HepG2 (cell line): Measurements from ENCODE around the gene DUSP15. TPM values are rescaled to one million over a fixed set of nuclear protein-coding genes. Genes with fewer than 3 reads are reported as not detected.

Experiments used
- ATAC-seq: fragments of 200-7000 bp; cut with Tn5 transposase; 3 replicates; pipeline ENCODE4 v1.9.1; 2020; ENCODE audit warnings: mild to moderate bottlenecking, moderate library complexity
- BruUV-seq: library from RNA; stranded (reverse); fragments of 400-500 nt; replicated peaks from 2 replicates; lab custom pipeline; 2021; lab: Mats Ljungman, UMichigan
- CTCF ChIA-PET: fragments of 300-600 bp; formaldehyde crosslinking; extraction: SDS; loops from one replicate; lab custom pipeline; 2021; ENCODE audit warnings: low total read pairs, inconsistent platforms, low intra/inter-chr PET ratio; lab: Yijun Ruan, JAX
- POLR2A ChIA-PET: fragments of 350-600 bp; sonication (Branson Sonifier 250); formaldehyde crosslinking; loops from one replicate; lab custom pipeline; 2020; ENCODE audit warnings: antibody characterized with exemption, inconsistent platforms; lab: Yijun Ruan, JAX
- DNase-seq: peaks from one replicate; pipeline ENCODE4 v3.0.0-alpha.2; 2015; ENCODE audit warnings: low spot score
- FAIRE-seq: peaks from 3 replicates; lab custom pipeline; 2011; peaks lifted over from hg19 to GRCh38; lab: Jason Lieb, UNC
- H2AFZ ChIP-seq: one replicate; pipeline ENCODE4 v1.6.1; 2011; ENCODE audit warnings: low read length, inconsistent platforms
- H3K27ac ChIP-seq: fragments of 300-600 bp; 3 replicates; pipeline ENCODE4 v1.8.0; 2011; ENCODE audit warnings: mixed run types, mild to moderate bottlenecking, mixed read lengths, low read length, inconsistent platforms; ENCODE audit not compliant: insufficient read depth; ENCODE audit errors: extremely low read length
- H3K27me3 ChIP-seq, 2 experiments: fragments of 200-600 bp in 1 of 2; 2 replicates in 1 of 2; 3 replicates in 1 of 2; pipeline versions ENCODE4 v1.6.0 to v1.8.0; 2011; ENCODE audit warnings: low read length in 2 of 2, mild to moderate bottlenecking in 2 of 2, moderate library complexity in 2 of 2, inconsistent platforms in 1 of 2; ENCODE audit not compliant: insufficient read depth in 2 of 2, control insufficient read depth in 1 of 2
- H3K36me3 ChIP-seq, 2 experiments: fragments of 200-600 bp in 1 of 2; replicated peaks in 1 of 2; 2 replicates in 1 of 2; 3 replicates in 1 of 2; pipeline versions ENCODE4 v1.5.1 to v1.8.0; 2011; ENCODE audit warnings: low read length in 2 of 2, inconsistent platforms in 1 of 2; ENCODE audit not compliant: insufficient read depth in 2 of 2, control insufficient read depth in 1 of 2
- H3K4me1 ChIP-seq: 2 replicates; pipeline ENCODE4 v1.5.1; 2012; ENCODE audit warnings: low read length, inconsistent platforms; ENCODE audit not compliant: insufficient read depth
- H3K4me2 ChIP-seq: 2 replicates; pipeline ENCODE4 v1.6.0; 2011; ENCODE audit warnings: low read depth, low read length, inconsistent platforms
- H3K4me3 ChIP-seq, 3 experiments: fragments of 200-600 bp in 1 of 3; sonication (generic), shearing (Covaris generic) in 1 of 3; replicated peaks in 1 of 3; 2 replicates each; pipeline ENCODE4 v1.5.1; 2011 to 2016; ENCODE audit warnings: low read length in 3 of 3, inconsistent platforms in 2 of 3, low read depth in 2 of 3, mild to moderate bottlenecking in 2 of 3, control low read depth in 1 of 3, mixed read lengths in 1 of 3; ENCODE audit not compliant: insufficient read depth in 1 of 3
- H3K79me2 ChIP-seq: one replicate; pipeline ENCODE4 v1.6.1; 2011; ENCODE audit warnings: low read length, inconsistent platforms; ENCODE audit not compliant: insufficient read depth
- H3K9ac ChIP-seq: 2 replicates; pipeline ENCODE4 v1.6.0; 2011; ENCODE audit warnings: mild to moderate bottlenecking, low read depth, low read length, inconsistent platforms; ENCODE audit not compliant: insufficient read depth
- H3K9me3 ChIP-seq: 2 replicates; pipeline ENCODE4 v1.5.1; 2012; ENCODE audit warnings: mild to moderate bottlenecking, low read length
- H4K20me1 ChIP-seq: 2 replicates; pipeline ENCODE4 v1.6.0; 2011; ENCODE audit warnings: inconsistent platforms, mild to moderate bottlenecking, low read length, moderate library complexity; ENCODE audit not compliant: insufficient read depth
- PCBP1 ChIP-seq: fragments of 200-400 bp; formaldehyde crosslinking; IDR thresholded peaks from 2 replicates; pipeline ENCODE4 v1.6.1; 2017; ENCODE audit warnings: mild to moderate bottlenecking, low read depth, low read length, borderline replicate concordance
- ZFP91 ChIP-seq: sonication (generic); formaldehyde crosslinking; IDR thresholded peaks from 2 replicates; pipeline ENCODE4 v1.9.0; 2022; ENCODE audit warnings: missing genetic modification reagents, mild to moderate bottlenecking, borderline replicate concordance
- ZNF263 ChIP-seq: sonication (generic); formaldehyde crosslinking; IDR thresholded peaks from 2 replicates; pipeline ENCODE4 v1.4.0; 2020; ENCODE audit warnings: missing genetic modification reagents
- ZNF781 ChIP-seq: sonication (generic); formaldehyde crosslinking; IDR thresholded peaks from 2 replicates; pipeline ENCODE4 v1.5.1; 2020; ENCODE audit warnings: borderline replicate concordance, mild to moderate bottlenecking, missing genetic modification reagents; ENCODE audit errors: not compliant biosample characterization
- WGBS: methylation state at CpG from one replicate; pipeline ENCODE4 v1.1.6; 2017; ENCODE audit warnings: low lambda C conversion rate; 5-methylcytosine and 5-hydroxymethylcytosine counted together
- in situ Hi-C: cut with HindIII; loops from 2 replicates; pipeline ENCODE4 v1.10.0; 2017; ENCODE audit warnings: low pct_unique_long_range_greater_than_20kb; ENCODE audit not compliant: extremely low pct_ligation_motif_present
- intact Hi-C: fragments of 100-400 bp; cut with micrococcal nuclease; formaldehyde crosslinking; loops from one replicate; pipeline ENCODE4 v1.10.0; 2022; ENCODE audit not compliant: unreplicated experiment
- polyA plus RNA-seq, 8 experiments: library from polyadenylated mRNA; depleted of rRNA in 3 of 8; stranded (reverse) in 7 of 8; unstranded in 1 of 8; fragments of >200 nt; fragmentation: Illumina TruSeq in 4 of 8; extraction: Trizol in 4 of 8; gene quantifications; 2 replicates each; pipeline versions ENCODE4 v1.2.1 to v1.2.3, GENCODE V29; 2011 to 2016; ENCODE audit warnings: low read depth in 4 of 8, missing spikeins in 1 of 8, mixed read lengths in 1 of 8; ENCODE audit not compliant: insufficient read depth in 1 of 8
- total RNA-seq, 5 experiments: library from RNA; depleted of rRNA; stranded (reverse); fragments of >200 nt; fragmentation: Illumina TruSeq; extraction: Trizol; gene quantifications; 2 replicates each; pipeline ENCODE4 v1.2.3, GENCODE V29; 2016; ENCODE audit warnings: low read depth in 1 of 5
- TF ChIP-seq, protein P1 (sequence below): sonication (generic); formaldehyde crosslinking; IDR thresholded peaks from 2 replicates; pipeline ENCODE4 v1.4.0; 2020; ENCODE audit warnings: mild to moderate bottlenecking, missing genetic modification reagents
- TF ChIP-seq, protein P2 (sequence below): sonication (generic); formaldehyde crosslinking; IDR thresholded peaks from 2 replicates; pipeline ENCODE4 v1.8.0; 2022; ENCODE audit warnings: missing genetic modification reagents, mild to moderate bottlenecking, moderate library complexity, borderline replicate concordance
- TF ChIP-seq, protein P3 (sequence below): sonication (generic); formaldehyde crosslinking; IDR thresholded peaks from 2 replicates; pipeline ENCODE4 v1.4.0; 2020; ENCODE audit warnings: missing genetic modification reagents, low read depth, mild to moderate bottlenecking, borderline replicate concordance

Gene DUSP15
- total and polyA plus RNA-seq, 2 of the 13 experiments (the other 11 are each of a cell fraction or from before 2014, with no cell fraction given), result 0.17 to 0.93 TPM

DNA sequence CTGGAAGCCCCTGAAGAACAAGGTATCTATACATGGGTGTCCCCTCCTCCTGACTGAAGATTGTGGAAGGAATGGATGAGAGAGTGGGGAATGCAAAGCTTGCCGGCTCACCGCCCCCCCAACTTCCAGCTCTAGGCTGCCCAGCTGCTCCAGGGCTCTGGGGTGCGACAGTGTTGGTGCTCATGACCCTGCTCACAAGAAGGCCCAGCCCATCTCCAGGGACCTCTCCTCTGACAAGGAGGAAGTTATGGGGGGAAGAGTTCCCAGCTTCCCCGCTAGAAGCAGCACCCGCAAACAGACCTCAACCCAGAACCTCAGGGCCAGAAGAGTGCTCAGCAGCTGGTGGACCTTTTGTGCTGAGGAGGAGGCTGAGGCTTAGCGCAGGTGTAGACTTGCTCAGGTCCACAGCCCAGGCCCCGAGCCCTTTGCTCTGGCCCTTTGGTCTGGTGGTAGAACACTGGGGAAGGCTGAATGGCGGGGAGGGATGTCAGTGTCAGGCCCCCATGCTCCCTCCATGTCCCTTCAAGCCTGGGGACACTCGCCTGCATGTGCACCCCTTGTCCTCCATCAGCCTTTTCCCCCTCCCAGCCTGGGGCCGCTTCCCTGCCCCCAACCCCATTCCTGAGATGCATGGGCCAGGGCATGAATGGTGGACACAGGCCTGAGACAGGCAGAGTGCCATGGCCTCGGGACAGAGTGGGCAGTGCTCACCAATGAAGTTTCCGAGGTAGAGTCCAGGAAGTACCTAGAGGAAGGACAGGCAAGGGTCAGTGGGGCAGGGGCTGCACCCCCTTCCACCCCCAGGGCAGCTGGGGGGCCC is 1.3 kb downstream of the DUSP15 start:
- H3K27ac ChIP-seq, result no peak overlapping the region
- TF ChIP-seq ZNF781 (CRISPR knock-in tag) (peak; percentile 4), PCBP1 (0 out of 2 replicates have a peak, but pooled peaks have one; percentile 19), ZNF263 (CRISPR knock-in tag) (peak; percentile 46; the same call in 1 of the 2 replicates), ZFP91 (peak; percentile 7; the same call in 1 of the 2 replicates)
- TF ChIP-seq, protein P1, sequence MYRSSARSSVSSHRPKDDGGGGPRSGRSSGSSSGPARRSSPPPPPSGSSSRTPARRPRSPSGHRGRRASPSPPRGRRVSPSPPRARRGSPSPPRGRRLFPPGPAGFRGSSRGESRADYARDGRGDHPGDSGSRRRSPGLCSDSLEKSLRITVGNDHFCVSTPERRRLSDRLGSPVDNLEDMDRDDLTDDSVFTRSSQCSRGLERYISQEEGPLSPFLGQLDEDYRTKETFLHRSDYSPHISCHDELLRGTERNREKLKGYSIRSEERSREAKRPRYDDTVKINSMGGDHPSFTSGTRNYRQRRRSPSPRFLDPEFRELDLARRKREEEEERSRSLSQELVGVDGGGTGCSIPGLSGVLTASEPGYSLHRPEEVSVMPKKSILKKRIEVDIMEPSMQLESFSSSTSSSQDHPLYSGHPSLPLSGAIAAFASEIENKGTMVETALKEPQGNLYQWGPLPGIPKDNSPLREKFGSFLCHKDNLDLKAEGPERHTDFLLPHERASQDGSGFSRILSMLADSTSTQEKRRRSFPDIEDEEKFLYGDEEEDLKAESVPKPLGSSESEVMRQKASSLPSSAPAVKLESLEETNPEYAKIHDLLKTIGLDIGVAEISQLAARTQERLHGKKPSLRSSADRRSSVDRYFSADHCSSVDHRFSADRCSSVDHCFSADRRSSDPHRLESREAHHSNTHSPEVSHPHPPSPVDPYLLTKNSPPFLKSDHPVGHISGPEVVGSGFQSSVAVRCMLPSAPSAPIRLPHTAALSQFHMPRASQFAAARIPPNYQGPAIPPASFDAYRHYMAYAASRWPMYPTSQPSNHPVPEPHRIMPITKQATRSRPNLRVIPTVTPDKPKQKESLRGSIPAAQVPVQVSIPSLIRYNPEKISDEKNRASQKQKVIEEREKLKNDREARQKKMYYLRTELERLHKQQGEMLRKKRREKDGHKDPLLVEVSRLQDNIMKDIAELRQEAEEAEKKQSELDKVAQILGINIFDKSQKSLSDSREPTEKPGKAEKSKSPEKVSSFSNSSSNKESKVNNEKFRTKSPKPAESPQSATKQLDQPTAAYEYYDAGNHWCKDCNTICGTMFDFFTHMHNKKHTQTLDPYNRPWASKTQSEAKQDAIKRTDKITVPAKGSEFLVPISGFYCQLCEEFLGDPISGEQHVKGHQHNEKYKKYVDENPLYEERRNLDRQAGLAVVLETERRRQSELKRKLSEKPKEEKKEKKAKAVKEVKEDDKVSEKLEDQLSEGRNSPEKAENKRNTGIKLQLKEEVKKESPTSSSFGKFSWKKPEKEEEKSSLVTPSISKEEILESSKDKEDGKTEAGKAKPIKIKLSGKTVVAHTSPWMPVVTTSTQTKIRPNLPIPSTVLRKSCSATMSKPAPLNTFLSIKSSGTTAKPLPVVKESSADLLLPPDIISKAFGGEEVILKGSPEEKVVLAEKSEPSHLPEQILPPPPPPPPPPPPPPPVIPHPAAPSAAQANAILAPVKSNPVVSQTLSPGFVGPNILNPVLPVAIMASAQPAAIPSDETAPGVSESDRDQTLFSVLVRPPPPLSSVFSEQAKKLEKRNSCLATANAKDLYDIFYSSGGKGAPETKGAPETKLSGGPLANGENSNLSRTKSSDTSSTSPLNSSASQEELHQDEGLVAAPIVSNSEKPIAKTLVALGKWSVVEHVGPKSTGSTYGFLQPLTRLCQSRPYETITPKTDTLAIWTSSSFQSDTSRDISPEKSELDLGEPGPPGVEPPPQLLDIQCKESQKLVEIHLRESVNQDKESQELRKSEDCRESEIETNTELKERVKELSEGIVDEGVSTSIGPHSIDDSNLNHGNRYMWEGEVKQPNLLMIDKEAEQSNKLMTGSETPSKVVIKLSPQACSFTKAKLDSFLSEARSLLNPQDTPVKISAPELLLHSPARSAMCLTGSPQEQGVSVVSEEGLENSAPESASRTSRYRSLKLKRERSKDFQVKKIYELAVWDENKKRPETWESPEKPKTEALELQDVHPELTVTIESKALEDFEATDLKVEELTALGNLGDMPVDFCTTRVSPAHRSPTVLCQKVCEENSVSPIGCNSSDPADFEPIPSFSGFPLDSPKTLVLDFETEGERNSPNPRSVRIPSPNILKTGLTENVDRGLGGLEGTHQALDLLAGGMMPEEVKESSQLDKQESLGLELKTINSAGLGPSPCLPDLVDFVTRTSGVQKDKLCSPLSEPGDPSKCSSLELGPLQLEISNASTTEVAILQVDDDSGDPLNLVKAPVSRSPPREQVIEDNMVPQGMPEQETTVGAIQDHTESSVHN (CRISPR knock-in tag), result no peak
- TF ChIP-seq, protein P2, sequence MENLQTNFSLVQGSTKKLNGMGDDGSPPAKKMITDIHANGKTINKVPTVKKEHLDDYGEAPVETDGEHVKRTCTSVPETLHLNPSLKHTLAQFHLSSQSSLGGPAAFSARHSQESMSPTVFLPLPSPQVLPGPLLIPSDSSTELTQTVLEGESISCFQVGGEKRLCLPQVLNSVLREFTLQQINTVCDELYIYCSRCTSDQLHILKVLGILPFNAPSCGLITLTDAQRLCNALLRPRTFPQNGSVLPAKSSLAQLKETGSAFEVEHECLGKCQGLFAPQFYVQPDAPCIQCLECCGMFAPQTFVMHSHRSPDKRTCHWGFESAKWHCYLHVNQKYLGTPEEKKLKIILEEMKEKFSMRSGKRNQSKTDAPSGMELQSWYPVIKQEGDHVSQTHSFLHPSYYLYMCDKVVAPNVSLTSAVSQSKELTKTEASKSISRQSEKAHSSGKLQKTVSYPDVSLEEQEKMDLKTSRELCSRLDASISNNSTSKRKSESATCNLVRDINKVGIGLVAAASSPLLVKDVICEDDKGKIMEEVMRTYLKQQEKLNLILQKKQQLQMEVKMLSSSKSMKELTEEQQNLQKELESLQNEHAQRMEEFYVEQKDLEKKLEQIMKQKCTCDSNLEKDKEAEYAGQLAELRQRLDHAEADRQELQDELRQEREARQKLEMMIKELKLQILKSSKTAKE, result 0 out of 2 replicates have a peak, but pooled peaks have one; percentile 18
- TF ChIP-seq, protein P3, sequence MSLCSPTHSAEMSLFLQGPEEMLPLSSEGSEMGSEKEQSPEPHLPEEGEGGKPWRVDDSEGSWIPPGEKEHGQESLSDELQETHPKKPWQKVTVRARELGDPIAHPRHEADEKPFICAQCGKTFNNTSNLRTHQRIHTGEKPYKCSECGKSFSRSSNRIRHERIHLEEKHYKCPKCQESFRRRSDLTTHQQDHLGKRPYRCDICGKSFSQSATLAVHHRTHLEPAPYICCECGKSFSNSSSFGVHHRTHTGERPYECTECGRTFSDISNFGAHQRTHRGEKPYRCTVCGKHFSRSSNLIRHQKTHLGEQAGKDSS, result 0 out of 2 replicates have a peak, but pooled peaks have one; percentile 25

More for the DNA sequence above, 1.3 kb downstream of the DUSP15 start:
- Histone ChIP-seq H3K79me2 (no peaks in the 10 kb centered on the region), H3K4me2 (peak overlapping the region; percentile 99), H3K4me1 (peaks cover 20% of the 10 kb centered on the region), H3K9me3 (no peaks in the 10 kb centered on the region), H2AFZ (no peak overlapping the region), H3K36me3 (no peaks in the 10 kb centered on the region), H3K27me3 (peaks cover 14 to 55% of the 10 kb centered on the region in 2 experiments; a peak in 4 of 5 replicates), H3K9ac (peak overlapping the region; percentile 55; the same call in 1 of the 2 replicates), H3K4me3 (peak overlapping the region in 2 of 3 experiments; percentile 56 to 85; a peak in 2 of 6 replicates), H4K20me1 (no peaks in the 10 kb centered on the region)
- CTCF ChIA-PET, result no interaction called here
- ATAC-seq (peak; percentile 32), FAIRE-seq (no peak), DNase-seq (no peak)
- BruUV-seq, result no TSS peak
- POLR2A ChIA-PET, result interaction anchor here (1.5 kb wide), 1 partner anchor 11 kb away, joined by 9 read pairs; no protein-coding TSS in a partner anchor
- in situ Hi-C loops, result no loop called here
- intact Hi-C loops, result no loop called here
- WGBS, result 51% methylated on average over 11 of the region's 12 CpGs
